ENCODE measurements around the gene VSIR.

DNA sequence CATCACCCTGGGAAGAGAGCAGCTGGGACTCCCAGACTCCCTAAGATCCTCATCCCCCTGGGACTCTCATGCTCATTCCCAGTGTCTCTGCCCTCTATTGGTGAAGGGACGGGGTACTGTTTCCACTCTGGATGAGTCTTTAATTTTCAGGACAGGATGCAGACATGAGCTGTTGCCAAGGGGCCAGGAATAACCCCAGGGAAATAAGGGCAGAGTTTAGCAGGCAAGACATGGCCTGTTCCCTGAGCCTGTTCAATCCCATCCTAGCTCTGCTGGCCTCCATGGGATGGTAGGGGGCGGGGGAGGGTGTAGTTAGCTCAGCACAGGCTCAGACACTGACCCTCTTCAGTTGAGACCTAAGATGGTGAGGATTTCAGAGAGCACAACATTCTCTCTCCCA lies 67.7 kb downstream of the VSIR start:
- TF ChIP-seq, protein P1, sequence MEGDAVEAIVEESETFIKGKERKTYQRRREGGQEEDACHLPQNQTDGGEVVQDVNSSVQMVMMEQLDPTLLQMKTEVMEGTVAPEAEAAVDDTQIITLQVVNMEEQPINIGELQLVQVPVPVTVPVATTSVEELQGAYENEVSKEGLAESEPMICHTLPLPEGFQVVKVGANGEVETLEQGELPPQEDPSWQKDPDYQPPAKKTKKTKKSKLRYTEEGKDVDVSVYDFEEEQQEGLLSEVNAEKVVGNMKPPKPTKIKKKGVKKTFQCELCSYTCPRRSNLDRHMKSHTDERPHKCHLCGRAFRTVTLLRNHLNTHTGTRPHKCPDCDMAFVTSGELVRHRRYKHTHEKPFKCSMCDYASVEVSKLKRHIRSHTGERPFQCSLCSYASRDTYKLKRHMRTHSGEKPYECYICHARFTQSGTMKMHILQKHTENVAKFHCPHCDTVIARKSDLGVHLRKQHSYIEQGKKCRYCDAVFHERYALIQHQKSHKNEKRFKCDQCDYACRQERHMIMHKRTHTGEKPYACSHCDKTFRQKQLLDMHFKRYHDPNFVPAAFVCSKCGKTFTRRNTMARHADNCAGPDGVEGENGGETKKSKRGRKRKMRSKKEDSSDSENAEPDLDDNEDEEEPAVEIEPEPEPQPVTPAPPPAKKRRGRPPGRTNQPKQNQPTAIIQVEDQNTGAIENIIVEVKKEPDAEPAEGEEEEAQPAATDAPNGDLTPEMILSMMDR (IDR thresholded peaks at IDR 0.05) = no peak
- TF ChIP-seq POLR2A (IDR thresholded peaks at IDR 0.05) = no peak
